ENCODE results near the gene MEGF11.

Gene MEGF11

GRCh38 chr15:66040211-66040892 is 213.2 kb downstream of the MEGF11 start:
- H2AFZ ChIP-seq: no peak overlapping the region
- no peaks in the 10 kb centered on the region for H3K27me3 ChIP-seq (ENCODE audit: control insufficient read depth, insufficient read depth, low read length)
- peaks cover 3% of the 10 kb centered on the region for H3K4me1 ChIP-seq
- no peak overlapping the region for H3K4me2 ChIP-seq (ENCODE audit: low read length)
- no peaks in the 10 kb centered on the region for H3K79me2 ChIP-seq
- no peaks in the 10 kb centered on the region for H3K9me3 ChIP-seq (ENCODE audit: control insufficient read depth, low read length)
- no peaks in the 10 kb centered on the region for H3K36me3 ChIP-seq (ENCODE audit: control insufficient read depth, insufficient read depth, low read length)
- H3K4me3 ChIP-seq (ENCODE audit: low read depth, low read length): no peak overlapping the region
- TF ChIP-seq CTCF (IDR thresholded peaks at IDR 0.05): no peak
- no peak overlapping the region for H3K9ac ChIP-seq
- H3K27ac ChIP-seq: no peak overlapping the region

GRCh38 chr15:66039117-66039871 is 214.3 kb downstream of the MEGF11 start:
- no peak overlapping the region for H3K27ac ChIP-seq
- H3K36me3 ChIP-seq (ENCODE audit: control insufficient read depth, insufficient read depth, low read length): no peaks in the 10 kb centered on the region
- no peaks in the 10 kb centered on the region for H3K79me2 ChIP-seq
- no peak overlapping the region for H2AFZ ChIP-seq
- no peak for TF ChIP-seq CTCF (IDR thresholded peaks at IDR 0.05)
- no peaks in the 10 kb centered on the region for H3K9me3 ChIP-seq (ENCODE audit: control insufficient read depth, low read length)
- H3K4me3 ChIP-seq (ENCODE audit: low read depth, low read length): no peak overlapping the region
- peaks cover 3% of the 10 kb centered on the region for H3K4me1 ChIP-seq
- no peak overlapping the region for H3K4me2 ChIP-seq (ENCODE audit: low read length)
- no peak overlapping the region for H3K9ac ChIP-seq
- no peaks in the 10 kb centered on the region for H3K27me3 ChIP-seq (ENCODE audit: control insufficient read depth, insufficient read depth, low read length)

- Histone ChIP-seq H3K9ac (no peak overlapping the region), H3K27ac (no peak overlapping the region), H3K4me3 (ENCODE audit: low read depth, low read length) (no peak overlapping the region), H3K4me2 (ENCODE audit: low read length) (no peak overlapping the region), H3K36me3 (ENCODE audit: control insufficient read depth, insufficient read depth, low read length) (no peaks in the 10 kb centered on the region), H3K4me1 (peaks cover 3% of the 10 kb centered on the region), H3K79me2 (no peaks in the 10 kb centered on the region), H2AFZ (no peak overlapping the region), H3K27me3 (ENCODE audit: control insufficient read depth, insufficient read depth, low read length) (no peaks in the 10 kb centered on the region), H3K9me3 (ENCODE audit: control insufficient read depth, low read length) (no peaks in the 10 kb centered on the region)
- TF ChIP-seq CTCF (IDR thresholded peaks at IDR 0.05): no peak
These were observed 215.0 kb downstream of the MEGF11 start for GRCh38 chr15:66038387-66039116.

GRCh38 chr15:66036859-66037258 is 216.7 kb downstream of the MEGF11 start:
- no peaks in the 10 kb centered on the region for H3K79me2 ChIP-seq
- H3K36me3 ChIP-seq (ENCODE audit: control insufficient read depth, insufficient read depth, low read length): no peaks in the 10 kb centered on the region
- H3K4me1 ChIP-seq: peaks cover 3% of the 10 kb centered on the region
- H3K27ac ChIP-seq: no peak overlapping the region
- no peak for TF ChIP-seq CTCF (IDR thresholded peaks at IDR 0.05)
- H3K9ac ChIP-seq: no peak overlapping the region
- H3K4me2 ChIP-seq (ENCODE audit: low read length): no peak overlapping the region
- no peak overlapping the region for H2AFZ ChIP-seq
- H3K4me3 ChIP-seq (ENCODE audit: low read depth, low read length): no peak overlapping the region
- no peaks in the 10 kb centered on the region for H3K27me3 ChIP-seq (ENCODE audit: control insufficient read depth, insufficient read depth, low read length)
- no peaks in the 10 kb centered on the region for H3K9me3 ChIP-seq (ENCODE audit: control insufficient read depth, low read length)

Measured in parathyroid adenoma (tissue), 2 donors.